HG02852 (cell line): ENCODE results near the gene UBE2D4.

Experiments
- ATAC-seq: cut with Tn5 transposase; IDR thresholded peaks from one replicate; pipeline ENCODE4 v1.9.1; 2021; ENCODE audit warnings: mild to moderate bottlenecking, moderate library complexity; ENCODE audit not compliant: unreplicated experiment

UBE2D4 gene

DNA sequence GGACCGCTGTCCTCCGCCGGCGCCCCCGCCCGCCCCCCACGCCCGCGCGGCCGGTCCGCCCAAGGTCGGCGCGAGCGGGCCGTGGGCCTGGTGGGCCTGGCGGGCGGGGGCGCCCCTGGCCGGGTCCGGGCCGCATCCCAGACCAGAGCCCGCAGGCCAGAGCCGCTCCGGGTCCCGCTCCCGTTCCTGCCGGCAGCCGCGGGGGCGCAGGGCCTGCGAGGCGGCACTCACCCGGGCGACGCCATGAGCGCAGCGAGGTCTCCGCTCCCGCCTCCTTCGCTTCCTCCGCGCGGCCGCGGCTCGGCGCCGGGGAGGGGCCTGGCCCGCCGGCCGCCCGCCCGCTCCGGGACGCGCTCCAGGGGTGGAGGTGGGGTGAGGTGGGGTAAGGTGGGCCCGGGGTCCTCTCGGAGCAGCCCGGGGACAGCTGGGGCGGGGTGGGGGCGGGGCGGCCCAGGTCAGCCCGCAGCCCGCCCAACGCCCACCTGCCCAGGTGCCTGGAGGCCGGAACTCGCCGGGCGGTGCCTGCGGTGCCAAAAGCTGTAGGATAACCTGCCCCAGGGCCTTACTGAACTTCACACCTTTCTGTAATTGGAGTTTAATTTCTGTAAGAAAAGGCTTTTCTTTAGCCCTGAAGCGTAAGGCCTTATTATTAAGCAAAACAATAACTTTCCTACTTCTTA, 19.8 kb upstream of the UBE2D4 start, which contains the start of gene URGCP:
URGCP (minus strand) TSS at position 266 of the 680 bp plus-strand sequence; CDS start at position 245, 21 bp downstream.
- ATAC-seq, result peak; percentile 80

- no peak for ATAC-seq
These were observed 11.4 kb upstream of the UBE2D4 start for GRCh38 chr7:43914795-43915194.

GRCh38 chr7:43915907-43916306, 10.3 kb upstream of the UBE2D4 start:
- ATAC-seq, result no peak

DNA sequence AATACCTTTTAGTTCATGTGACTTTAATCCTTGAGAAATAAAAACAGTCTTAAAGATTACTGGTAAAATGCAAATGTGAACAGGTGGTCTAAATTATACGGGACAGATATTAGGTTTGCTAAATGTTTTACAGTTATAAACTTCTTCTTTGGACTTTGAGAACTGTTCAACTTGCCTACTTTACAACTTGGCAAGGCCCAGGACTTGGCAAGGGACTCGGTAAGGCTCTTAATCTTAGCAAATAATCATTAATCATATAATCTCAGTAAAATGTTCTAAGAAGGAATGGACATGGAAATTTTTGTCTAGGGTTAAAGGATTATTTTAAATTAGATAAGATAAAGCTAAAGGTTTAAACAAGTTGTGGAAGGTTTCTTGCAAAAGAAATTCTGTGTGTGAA, 4.8 kb upstream of the UBE2D4 start:
- ATAC-seq, result no peak

DNA sequence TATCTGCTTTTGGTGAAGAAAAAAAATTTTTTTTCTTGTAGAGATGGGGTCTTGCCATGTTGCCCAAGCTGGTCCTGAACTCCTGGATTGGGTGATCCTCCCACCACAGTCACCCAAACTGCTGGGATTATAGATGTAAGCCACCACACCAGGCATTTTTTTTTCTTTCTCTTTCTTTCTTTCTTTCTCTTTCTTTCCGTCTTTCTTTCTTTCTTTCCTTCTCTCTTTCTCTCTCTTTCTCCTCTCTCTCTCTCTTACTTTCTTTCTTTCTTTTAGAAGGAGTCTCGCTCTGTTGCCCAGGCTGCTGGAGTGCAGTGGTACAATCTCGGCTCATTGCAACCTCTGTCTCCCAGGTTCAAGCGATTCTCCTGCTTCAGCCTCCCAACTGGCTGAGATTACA, 3.5 kb upstream of the UBE2D4 start:
- no peak for ATAC-seq

GRCh38 chr7:43926798-43927123, 525 bp downstream of the UBE2D4 start:
- ATAC-seq, result no peak

DNA sequence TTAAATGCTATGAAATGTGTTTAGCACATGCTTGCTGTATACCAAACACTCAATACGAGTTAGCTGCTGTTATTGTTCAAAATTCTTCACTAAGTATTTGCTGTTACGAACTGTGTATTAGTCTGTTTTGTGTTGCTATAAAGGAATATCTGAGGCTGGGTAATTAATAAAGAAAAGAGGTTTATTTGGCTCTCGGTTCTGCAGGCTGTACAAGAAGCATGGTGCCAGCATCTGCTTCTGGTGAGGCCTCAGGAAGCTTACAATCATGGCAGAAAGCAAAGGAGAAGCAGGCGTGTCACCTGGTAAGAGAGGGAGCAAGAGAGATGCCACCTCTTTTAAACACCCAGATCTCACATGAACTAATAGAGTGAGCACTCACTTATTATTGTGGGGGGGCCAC, 1.6 kb downstream of the UBE2D4 start:
- ATAC-seq, result no peak

GRCh38 chr7:43929529-43930457, 3.6 kb downstream of the UBE2D4 start:
- ATAC-seq, result no peak

GRCh38 chr7:43931346-43931745, 5.1 kb downstream of the UBE2D4 start:
- ATAC-seq, result no peak

DNA sequence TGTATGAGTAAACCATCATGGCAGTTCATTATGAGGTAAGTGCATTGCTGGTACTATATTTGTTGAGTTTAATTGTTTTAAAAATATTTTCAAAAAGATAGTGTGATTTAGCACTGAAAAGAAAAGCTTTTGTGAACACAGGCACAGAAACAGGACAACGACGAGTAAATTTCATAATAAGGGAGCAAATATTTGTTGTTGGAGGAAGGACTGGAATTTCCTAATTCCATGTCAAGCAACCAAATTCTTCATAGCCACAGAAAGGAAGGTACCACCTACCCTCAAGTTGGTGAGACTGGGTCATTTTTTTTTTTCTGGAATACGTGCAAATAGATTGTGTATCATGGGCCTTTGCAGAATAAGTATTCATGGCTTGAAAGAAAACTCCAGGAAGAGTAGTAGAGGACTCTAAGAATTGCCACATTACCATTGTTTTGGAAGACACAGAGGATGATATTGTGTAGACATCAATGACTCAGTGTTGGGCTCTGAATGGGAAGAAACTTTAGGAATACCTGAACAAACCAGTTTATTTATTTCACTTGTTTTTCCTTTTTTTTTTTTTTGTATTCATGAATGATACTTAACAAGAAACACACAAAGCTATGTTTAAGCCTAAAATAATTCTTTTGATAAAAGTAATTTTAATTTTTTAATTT, 7.8 kb downstream of the UBE2D4 start:
- ATAC-seq, result no peak

DNA sequence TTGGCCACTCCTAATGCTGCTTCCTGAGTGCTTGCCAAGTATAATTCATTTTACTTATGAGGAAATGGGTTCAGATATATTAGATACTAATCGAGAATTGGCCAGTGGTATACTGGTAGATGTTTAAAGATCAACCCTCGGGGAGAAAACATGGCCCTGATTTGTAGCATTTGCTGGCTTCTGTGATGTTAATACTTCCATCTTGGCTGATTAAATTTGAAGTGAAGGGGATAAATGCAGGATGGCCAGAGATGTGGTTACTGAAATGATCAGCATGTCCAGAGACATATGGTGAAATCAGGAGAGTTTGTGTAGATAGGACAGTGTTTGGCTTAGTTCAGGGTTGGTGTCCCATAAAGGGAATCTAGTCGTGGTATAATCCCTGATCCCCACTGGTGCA, 11.2 kb downstream of the UBE2D4 start:
- ATAC-seq, result no peak

- ATAC-seq, result no peak
These were observed 12.8 kb downstream of the UBE2D4 start for GRCh38 chr7:43938892-43939482.

- ATAC-seq, result no peak
These were observed 16.0 kb downstream of the UBE2D4 start for GRCh38 chr7:43942250-43942649.

- no peak for ATAC-seq
These were observed 16.8 kb downstream of the UBE2D4 start for GRCh38 chr7:43942997-43943396.

DNA sequence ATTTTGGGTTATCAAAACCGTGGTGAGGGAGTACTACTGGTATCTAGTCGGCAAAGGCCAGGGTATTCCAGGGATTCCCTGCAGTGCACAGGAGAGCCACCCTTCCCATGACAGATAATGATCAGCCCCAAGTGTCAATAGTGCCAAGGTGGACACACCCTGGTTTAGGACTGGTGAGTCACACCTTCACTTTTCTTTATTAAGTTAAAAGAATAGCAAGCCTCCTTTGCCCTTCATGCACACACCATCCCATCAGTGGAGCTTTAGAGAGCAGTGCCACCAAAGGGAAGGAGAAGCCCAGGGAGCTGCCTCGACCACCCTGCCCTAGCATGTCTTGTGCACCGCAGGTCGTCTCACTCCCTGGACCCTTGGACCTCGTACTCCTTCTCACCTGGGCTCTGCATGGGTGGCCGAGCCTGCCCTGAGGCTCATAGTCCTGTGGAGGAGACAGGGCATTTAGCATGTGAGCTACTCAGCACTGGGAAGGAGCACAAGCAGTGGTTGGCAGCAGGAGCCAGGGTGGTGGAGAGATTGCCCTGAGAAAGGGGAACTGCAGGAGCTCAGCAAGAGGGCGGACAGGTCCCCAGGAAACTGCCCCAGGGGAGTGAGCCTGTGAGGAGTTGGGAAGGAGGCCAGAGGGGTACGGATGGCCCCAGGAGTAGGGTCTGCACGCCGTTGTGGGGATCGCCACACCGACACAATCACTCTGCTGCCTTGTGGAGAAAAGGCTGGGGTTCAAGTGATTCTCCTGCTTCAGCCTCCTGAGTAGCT, 17.4 kb downstream of the UBE2D4 start:
- no peak for ATAC-seq

DNA sequence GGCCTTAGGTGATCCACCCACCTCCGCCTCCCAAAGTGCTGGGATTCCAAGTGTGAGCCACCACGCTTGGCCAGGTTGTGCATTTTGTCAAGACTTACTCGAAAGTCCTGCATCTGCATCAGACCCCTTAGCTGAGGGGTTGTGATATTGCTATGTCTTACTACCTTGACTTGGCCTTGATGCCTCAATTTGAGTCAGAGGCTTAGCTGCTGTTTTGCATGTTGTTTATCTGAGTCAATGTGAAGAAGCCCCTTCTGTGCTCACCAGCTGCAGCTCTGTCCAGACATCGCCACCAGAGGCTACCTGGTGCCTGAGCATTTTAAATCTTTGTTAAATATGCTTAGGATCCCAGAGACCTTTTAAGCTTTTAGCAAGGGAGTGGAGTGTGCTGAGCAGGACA, 18.1 kb downstream of the UBE2D4 start:
- peak; percentile 60 for ATAC-seq

DNA sequence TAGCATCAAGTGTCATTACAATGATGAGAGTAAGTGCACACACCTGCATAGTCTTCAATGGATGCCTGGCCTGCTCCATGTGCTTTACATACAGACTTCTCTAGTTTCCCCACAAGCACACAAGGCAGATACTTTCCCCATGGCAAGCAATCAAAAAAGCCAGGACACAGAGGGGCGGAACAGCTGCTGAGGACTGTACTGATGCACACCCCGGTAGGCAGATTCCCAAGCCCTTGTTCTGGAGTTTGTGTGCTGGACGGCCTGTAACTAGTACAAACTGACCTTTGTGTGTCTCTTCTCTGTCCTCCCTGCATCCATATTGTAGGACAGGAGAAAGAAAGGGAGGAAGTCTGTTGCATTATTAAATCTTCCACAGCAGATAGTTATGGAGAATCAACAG, 25.8 kb downstream of the UBE2D4 start:
- ATAC-seq, result no peak

DNA sequence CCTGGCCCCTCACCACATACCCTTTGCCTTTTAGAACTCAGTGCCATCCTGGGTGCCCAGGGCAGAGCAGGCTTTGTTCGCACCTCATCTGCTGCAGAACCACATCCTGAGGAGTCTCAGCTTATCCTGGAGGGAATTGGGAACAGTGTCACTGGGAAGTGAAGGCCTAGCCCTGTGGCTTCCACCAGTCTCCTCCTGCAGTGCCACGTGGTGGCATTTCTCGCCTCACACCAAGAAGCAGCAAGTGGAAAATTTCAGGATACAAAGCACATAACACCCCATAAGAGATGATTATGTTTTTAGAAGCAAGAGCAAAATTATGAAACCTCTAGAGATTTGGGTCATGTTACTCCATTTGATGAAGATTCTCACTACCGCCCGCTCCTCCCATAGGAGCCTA, 26.8 kb downstream of the UBE2D4 start:
- ATAC-seq, result no peak

- ATAC-seq, result peak; percentile 47
These were observed 28.4 kb downstream of the UBE2D4 start for GRCh38 chr7:43954524-43955228.

DNA sequence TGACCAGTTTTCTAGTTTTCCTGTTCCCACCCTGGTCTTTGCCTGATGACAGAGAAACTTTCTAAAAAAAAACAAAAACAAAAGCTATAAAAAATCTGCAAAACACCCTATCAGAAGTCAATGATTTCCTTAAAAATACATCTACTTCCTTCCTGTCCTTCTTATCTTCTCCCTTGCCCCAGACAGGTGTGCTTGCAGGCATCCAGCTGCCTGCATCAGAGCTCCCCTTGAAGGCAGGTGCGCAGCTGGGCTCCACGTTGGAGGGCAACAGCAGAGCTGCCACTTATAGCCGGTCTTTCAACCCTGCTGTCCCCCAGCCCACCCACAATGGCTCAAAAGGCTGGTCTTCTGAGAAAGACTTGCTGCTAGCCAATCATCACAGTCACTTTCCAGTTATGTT, 29.8 kb downstream of the UBE2D4 start:
- ATAC-seq, result no peak
